Effector memory CD8-positive, alpha-beta T cell (primary cell): ENCODE data around the gene UPF1.

ENCODE experiments used
- ATAC-seq: fragments of 150-1000 bp; cut with Tn5 transposase; replicated peaks from 2 replicates; pipeline ENCODE4 v1.10.0; 2021; ENCODE audit warnings: mild to moderate bottlenecking, moderate library complexity
- DNase-seq, 3 experiments: peaks; one replicate each; pipeline ENCODE4 v3.0.0; 2021
- H3K27ac Mint-ChIP-seq, 2 donors: one replicate each; pipeline ENCODE4 v1.8.0; 2022; ENCODE audit warnings: mild to moderate bottlenecking in 2 of 2, mixed read lengths in 2 of 2, moderate library complexity in 2 of 2
- H3K27me3 Mint-ChIP-seq, 2 donors: one replicate each; pipeline ENCODE4 v1.8.0; 2022; ENCODE audit warnings: mixed read lengths in 2 of 2
- H3K36me3 Mint-ChIP-seq: one replicate; pipeline ENCODE4 v1.8.0; 2022; ENCODE audit warnings: mild to moderate bottlenecking, moderate library complexity, mixed read lengths; ENCODE audit not compliant: insufficient read depth
- H3K4me1 Mint-ChIP-seq, 2 donors: one replicate each; pipeline ENCODE4 v1.8.0; 2022; ENCODE audit warnings: low read depth in 2 of 2, mixed read lengths in 2 of 2
- H3K4me3 Mint-ChIP-seq, 2 donors: one replicate each; pipeline ENCODE4 v1.8.0; 2022; ENCODE audit warnings: mild to moderate bottlenecking in 2 of 2, mixed read lengths in 2 of 2, moderate library complexity in 2 of 2
- H3K9me3 Mint-ChIP-seq, 2 donors: one replicate each; pipeline ENCODE4 v1.8.0; 2022; ENCODE audit warnings: mixed read lengths in 2 of 2

Gene UPF1

GRCh38 chr19:18792661-18793060 lies 39.1 kb upstream of the UPF1 start:
- Mint-ChIP-seq H3K4me1 (peaks cover 17 to 19% of the 10 kb centered on the region in 2 donors), H3K9me3 (no peaks in the 10 kb centered on the region), H3K27ac (no peak overlapping the region), H3K36me3 (no peaks in the 10 kb centered on the region), H3K4me3 (no peak overlapping the region), H3K27me3 (peaks cover 71 to 84% of the 10 kb centered on the region in 2 donors)
- DNase-seq (no peak), ATAC-seq (no peak)

DNA sequence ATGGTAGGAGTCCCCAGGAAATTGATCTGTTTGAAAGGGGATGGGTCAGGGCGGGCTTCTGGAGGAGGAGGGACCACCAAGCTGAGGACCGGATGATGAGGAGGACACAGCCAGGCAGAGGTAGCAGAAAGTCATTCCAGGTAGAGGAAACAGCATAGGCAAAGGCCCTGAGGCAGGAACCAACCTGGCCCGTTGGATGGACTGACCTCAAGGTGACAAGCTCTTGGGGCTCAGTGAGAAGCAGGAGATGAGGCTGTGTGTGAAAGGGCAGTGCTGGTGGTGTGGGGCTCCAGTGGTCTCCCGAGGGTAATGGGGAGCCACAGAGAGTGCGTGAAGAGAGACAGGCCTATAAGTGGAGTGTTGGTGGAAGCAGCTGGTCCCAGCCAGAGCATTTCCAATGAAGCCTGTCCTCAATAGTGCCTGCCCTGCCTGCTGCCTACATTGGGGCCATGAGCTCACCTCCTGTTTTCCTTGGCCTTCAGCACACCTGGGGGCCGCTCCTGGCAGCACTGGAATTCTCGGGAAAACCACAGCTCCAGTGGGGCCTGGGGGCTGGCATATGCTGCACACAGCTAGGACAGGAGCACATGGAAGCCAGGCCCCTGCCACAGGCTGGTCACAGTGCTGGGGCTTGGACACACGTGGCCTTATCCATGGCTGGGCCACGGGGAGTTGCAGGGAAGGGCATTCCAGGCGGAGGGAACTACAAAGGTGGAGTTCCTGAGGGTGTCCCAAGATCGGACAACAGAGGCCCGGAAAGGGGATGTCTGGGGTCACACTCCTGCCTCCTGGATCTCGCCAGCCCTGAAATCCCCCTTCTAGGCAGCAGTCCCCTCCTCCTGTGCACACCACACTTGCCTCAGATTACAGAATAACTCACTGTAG lies 38.4 kb upstream of the UPF1 start:
- peaks cover 14 to 16% of the 10 kb centered on the region in 2 donors for H3K4me1 Mint-ChIP-seq
- no peak overlapping the region for H3K27ac Mint-ChIP-seq
- H3K36me3 Mint-ChIP-seq = no peaks in the 10 kb centered on the region
- ATAC-seq = no peak
- DNase-seq = no peak
- no peak overlapping the region for H3K4me3 Mint-ChIP-seq
- peaks cover 74 to 79% of the 10 kb centered on the region in 2 donors for H3K27me3 Mint-ChIP-seq
- no peaks in the 10 kb centered on the region for H3K9me3 Mint-ChIP-seq

DNA sequence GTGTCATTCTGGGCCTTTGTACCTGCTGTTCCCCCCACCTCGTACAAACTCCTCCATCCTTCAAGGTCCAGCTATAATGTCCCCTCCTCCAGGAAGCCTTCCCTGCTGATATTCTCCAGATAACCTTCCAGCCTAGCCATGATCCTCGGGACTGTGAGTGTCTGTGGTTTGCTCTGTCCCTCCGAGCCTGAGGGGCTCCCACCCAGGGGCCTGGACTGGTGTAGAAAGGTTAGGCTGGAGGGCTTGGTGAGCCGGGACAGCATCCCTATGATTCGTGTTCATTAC lies 37.8 kb upstream of the UPF1 start:
- Mint-ChIP-seq H3K27me3 (peaks cover 72 to 73% of the 10 kb centered on the region in 2 donors), H3K9me3 (no peaks in the 10 kb centered on the region)

GRCh38 chr19:18794692-18795091 lies 37.1 kb upstream of the UPF1 start:
- Mint-ChIP-seq H3K9me3 (no peaks in the 10 kb centered on the region), H3K4me1 (peaks cover 5 to 10% of the 10 kb centered on the region in 2 donors), H3K4me3 (no peak overlapping the region), H3K27ac (no peak overlapping the region), H3K27me3 (peaks cover 65 to 66% of the 10 kb centered on the region in 2 donors), H3K36me3 (no peaks in the 10 kb centered on the region)
- DNase-seq (no peak), ATAC-seq (no peak)

More for the DNA sequence above, 37.8 kb upstream of the UPF1 start:
- H3K4me3 Mint-ChIP-seq = no peak overlapping the region
- no peak for DNase-seq
- peaks cover 11 to 16% of the 10 kb centered on the region in 2 donors for H3K4me1 Mint-ChIP-seq
- ATAC-seq = no peak
- H3K27ac Mint-ChIP-seq = no peak overlapping the region
- H3K36me3 Mint-ChIP-seq = no peaks in the 10 kb centered on the region

DNA sequence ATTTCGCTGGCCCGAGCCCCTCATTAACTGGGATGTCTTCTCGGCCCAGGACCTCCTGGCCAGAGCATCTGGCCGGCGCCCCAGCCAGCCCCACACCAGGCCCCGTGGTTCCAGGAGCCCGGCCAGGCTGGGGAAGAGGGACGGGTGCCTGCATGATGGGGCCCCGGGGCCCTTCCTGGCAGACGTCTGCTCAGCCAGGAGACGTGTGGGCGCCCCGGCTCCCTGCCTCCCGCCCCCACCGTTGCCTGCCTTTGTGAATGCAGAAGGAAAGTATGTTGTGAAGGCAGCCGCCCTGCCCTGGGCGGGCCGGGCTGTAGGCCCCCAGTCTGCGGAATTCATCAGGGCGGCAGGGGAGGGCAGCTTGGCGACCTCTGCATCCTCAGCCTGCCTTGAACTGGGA lies 36.2 kb upstream of the UPF1 start:
- Mint-ChIP-seq H3K4me1 (peaks cover 0 to 3% of the 10 kb centered on the region in 2 donors), H3K27ac (no peak overlapping the region), H3K36me3 (no peaks in the 10 kb centered on the region), H3K9me3 (no peaks in the 10 kb centered on the region), H3K27me3 (peaks cover 56 to 57% of the 10 kb centered on the region in 2 donors), H3K4me3 (no peak overlapping the region)
- no peak for ATAC-seq
- no peak for DNase-seq

GRCh38 chr19:18796239-18796638 lies 35.5 kb upstream of the UPF1 start:
- H3K4me1 Mint-ChIP-seq = no peaks in the 10 kb centered on the region
- no peaks in the 10 kb centered on the region for H3K9me3 Mint-ChIP-seq
- peaks cover 50% of the 10 kb centered on the region in 2 donors for H3K27me3 Mint-ChIP-seq
- ATAC-seq (no peak), DNase-seq (no peak)
- no peaks in the 10 kb centered on the region for H3K36me3 Mint-ChIP-seq
- no peak overlapping the region for H3K4me3 Mint-ChIP-seq
- no peak overlapping the region for H3K27ac Mint-ChIP-seq

DNA sequence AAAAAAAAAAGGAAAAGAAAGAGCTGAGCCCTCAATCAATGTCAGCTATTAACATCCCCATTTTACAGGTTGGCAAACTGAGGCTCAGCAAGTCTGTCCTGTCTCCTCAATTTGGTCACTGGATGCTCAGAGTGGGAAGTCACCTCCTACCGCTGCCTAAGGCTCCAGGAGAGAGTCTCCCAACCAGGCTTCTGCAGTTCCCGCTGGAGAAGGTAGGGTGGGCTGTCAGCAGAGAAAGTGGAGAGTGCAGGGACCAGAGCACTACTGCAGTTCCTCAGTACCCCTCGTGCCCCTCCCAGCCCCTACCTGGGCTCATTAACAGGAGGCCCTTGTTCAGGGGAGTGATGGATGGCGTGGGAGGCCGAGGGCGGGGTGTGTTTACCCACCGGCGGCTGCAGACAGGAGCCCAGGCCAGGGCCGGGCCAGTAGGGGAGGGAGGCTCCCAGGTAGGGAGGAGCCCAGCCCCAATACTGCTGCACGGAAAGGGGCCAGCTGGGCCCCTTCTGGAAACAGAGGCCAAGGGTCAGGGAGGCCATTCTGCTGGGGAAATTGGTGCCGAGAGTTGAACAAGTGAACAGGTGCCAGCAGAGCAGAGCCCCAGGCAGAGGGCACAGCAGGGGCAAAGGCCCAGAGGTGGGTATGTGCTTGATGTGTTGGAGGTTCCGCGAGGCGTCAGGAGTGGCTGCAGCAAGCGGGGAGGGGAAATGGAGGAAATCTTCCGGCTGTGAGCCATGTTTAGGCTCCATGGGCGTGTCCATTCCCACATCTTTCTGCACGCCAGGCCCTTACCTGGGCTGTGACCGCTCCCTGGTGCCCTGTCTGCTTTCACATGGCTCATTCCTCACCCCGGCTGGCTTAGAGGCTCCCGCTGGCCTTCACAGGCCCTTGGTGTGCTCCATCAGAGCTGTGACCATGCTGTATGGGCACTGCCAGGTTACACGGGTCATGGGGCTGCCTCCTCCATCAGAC lies 33.1 kb upstream of the UPF1 start:
- DNase-seq (no peak), ATAC-seq (no peak)
- H3K9me3 Mint-ChIP-seq = no peaks in the 10 kb centered on the region
- H3K36me3 Mint-ChIP-seq = no peaks in the 10 kb centered on the region
- H3K4me3 Mint-ChIP-seq = no peak overlapping the region
- H3K27me3 Mint-ChIP-seq = peaks cover 34 to 43% of the 10 kb centered on the region in 2 donors
- H3K27ac Mint-ChIP-seq = no peak overlapping the region
- no peaks in the 10 kb centered on the region for H3K4me1 Mint-ChIP-seq

DNA sequence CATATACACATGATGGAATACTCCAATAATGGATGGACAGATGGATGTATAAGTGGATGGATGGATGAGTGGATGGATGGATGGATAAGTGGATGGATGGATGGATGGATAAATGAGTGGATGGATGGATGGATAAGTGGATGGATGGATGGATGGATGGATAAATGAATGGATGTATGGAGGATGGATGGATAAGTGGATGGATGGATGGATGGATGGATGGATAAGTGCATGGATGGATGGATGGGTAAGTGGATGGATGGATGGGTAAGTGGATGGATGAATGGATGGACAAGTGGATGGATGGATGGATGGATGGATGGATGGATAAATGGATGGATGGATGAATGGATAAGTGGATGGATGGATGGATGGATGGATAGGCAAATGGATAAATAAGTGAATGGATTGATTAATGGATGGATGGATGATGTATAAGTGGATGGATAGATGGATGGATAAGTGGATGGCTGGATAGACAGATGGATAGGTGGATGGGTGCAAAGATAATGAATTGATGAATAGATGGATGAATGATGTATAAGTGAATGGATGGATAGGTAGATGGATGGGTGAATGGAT lies 32.3 kb upstream of the UPF1 start:
- DNase-seq (no peak), ATAC-seq (no peak)
- H3K4me1 Mint-ChIP-seq = no peaks in the 10 kb centered on the region
- H3K27me3 Mint-ChIP-seq = peaks cover 30 to 40% of the 10 kb centered on the region in 2 donors
- H3K9me3 Mint-ChIP-seq = no peaks in the 10 kb centered on the region
- H3K4me3 Mint-ChIP-seq = no peak overlapping the region
- H3K36me3 Mint-ChIP-seq = no peaks in the 10 kb centered on the region
- no peak overlapping the region for H3K27ac Mint-ChIP-seq

- H3K4me1 Mint-ChIP-seq = no peaks in the 10 kb centered on the region
- ATAC-seq (no peak), DNase-seq (no peak)
- H3K27ac Mint-ChIP-seq = no peak overlapping the region
- H3K4me3 Mint-ChIP-seq = no peak overlapping the region
- peaks cover 24 to 35% of the 10 kb centered on the region in 2 donors for H3K27me3 Mint-ChIP-seq
- no peaks in the 10 kb centered on the region for H3K9me3 Mint-ChIP-seq
- H3K36me3 Mint-ChIP-seq = no peaks in the 10 kb centered on the region
Measured at GRCh38 chr19:18800079-18800478, 31.7 kb upstream of the UPF1 start.

GRCh38 chr19:18800636-18801035 lies 31.1 kb upstream of the UPF1 start:
- no peak for ATAC-seq
- no peaks in the 10 kb centered on the region for H3K9me3 Mint-ChIP-seq
- H3K27me3 Mint-ChIP-seq = peaks cover 24 to 33% of the 10 kb centered on the region in 2 donors
- no peaks in the 10 kb centered on the region for H3K4me1 Mint-ChIP-seq
- no peak for DNase-seq
- H3K36me3 Mint-ChIP-seq = no peaks in the 10 kb centered on the region
- no peak overlapping the region for H3K27ac Mint-ChIP-seq
- H3K4me3 Mint-ChIP-seq = no peak overlapping the region

DNA sequence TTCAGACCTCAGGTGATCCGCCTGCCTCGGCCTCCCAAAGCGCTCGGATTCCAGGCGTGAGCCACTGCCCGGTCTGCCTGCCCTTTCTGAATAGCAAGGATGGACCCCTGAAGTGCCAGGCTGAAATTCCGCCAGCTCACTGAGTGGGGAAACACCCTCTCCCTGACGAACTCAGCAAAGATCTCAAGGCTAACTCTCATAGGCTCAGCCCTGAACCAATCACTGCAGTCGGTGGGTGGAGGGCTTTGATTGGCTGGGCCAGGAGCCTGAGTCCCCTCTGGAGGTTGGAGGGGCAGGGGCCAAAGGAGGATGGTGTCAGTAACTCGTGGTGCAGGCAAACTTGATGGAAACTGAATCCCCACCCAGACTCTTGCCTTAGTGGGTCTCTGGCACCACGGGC lies 29.4 kb upstream of the UPF1 start:
- Mint-ChIP-seq H3K4me1 (no peaks in the 10 kb centered on the region), H3K4me3 (no peak overlapping the region), H3K27ac (no peak overlapping the region), H3K36me3 (no peaks in the 10 kb centered on the region), H3K9me3 (no peaks in the 10 kb centered on the region), H3K27me3 (peaks cover 17 to 21% of the 10 kb centered on the region in 2 donors)
- DNase-seq (no peak), ATAC-seq (no peak)

DNA sequence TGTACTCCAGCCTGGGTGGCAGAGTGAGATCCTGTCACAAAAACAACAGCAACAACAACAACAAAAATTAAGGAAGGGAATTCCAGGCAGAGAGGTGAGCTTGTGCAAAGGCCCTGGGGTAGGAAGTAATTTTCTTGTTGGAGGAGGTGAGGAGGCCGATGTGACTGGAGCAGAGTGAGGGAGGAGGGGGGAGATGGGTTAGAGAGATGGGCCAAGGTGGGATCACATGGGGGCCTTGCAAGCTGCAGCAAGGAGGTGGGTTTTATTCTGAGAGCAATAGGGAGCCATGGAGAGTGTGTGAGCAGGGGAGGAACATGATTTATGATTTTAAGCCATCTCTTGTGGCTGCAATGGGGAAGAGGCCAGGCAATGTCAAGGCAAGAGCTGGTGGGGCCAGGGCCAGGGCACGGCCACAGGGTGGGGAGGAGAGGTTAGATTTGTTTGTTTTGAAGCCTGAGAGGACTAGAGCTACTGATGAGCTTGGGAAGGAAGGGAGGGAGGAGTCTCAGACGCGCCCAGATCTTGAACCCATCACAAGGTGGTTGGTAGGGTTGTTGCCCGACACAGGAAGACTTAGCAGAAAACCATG lies 28.1 kb upstream of the UPF1 start:
- Mint-ChIP-seq H3K36me3 (no peaks in the 10 kb centered on the region), H3K4me3 (no peak overlapping the region), H3K4me1 (no peaks in the 10 kb centered on the region), H3K9me3 (no peaks in the 10 kb centered on the region), H3K27me3 (peaks cover 10 to 17% of the 10 kb centered on the region in 2 donors), H3K27ac (no peak overlapping the region)
- DNase-seq = no peak
- no peak for ATAC-seq

DNA sequence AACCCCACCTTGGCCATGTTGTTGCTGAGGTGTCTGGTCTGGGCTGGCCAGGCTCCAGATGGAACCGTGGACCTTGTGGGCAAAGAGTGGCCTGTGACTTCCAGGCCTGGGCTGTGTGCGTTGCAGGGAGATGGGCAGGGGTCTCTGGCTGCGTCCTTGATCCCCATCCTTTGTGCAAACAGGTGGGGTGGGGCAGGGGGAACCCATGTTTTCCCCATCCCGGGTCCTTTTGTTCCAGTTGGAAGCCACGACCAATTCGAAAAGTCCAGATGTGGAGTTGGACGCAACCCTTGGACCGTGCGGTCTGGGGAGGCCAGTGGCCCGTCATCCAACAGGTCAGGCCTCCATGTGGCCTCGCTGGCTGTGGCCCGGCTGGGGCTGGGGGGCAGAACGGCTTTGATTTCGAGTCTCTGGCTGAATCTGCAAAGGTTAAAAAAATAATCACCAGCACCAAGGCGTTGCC lies 27.6 kb upstream of the UPF1 start:
- no peaks in the 10 kb centered on the region for H3K36me3 Mint-ChIP-seq
- H3K27me3 Mint-ChIP-seq = peaks cover 10 to 22% of the 10 kb centered on the region in 2 donors
- H3K4me3 Mint-ChIP-seq = no peak overlapping the region
- ATAC-seq (no peak), DNase-seq (no peak)
- no peaks in the 10 kb centered on the region for H3K9me3 Mint-ChIP-seq
- no peak overlapping the region for H3K27ac Mint-ChIP-seq
- no peaks in the 10 kb centered on the region for H3K4me1 Mint-ChIP-seq
